GM18502 (cell line): ENCODE data around the gene AUH.

Source experiments
- ATAC-seq: cut with Tn5 transposase; IDR thresholded peaks from one replicate; pipeline ENCODE4 v1.9.1; 2021; ENCODE audit warnings: mild to moderate bottlenecking; ENCODE audit not compliant: unreplicated experiment, poor library complexity

The AUH gene

DNA sequence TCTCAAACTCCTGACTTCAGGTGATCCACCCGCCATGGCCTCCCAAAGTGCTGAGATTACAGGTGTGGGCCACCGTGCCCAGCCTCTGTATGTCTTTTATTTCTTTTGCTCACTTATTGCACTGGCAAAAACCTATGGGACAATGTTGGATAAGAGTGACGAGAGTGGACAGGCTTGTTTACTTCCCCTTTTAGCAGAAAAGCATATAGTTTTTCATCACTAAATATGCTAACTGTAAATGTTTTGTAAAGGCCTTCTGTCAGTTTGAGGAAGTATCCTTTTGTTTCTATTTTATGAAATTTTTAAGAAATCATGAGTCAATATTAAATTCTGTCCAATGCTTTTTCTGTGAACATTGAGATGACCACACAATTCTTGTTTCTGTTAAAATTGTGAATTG, 103.3 kb downstream of the AUH start:
- ATAC-seq: no peak

DNA sequence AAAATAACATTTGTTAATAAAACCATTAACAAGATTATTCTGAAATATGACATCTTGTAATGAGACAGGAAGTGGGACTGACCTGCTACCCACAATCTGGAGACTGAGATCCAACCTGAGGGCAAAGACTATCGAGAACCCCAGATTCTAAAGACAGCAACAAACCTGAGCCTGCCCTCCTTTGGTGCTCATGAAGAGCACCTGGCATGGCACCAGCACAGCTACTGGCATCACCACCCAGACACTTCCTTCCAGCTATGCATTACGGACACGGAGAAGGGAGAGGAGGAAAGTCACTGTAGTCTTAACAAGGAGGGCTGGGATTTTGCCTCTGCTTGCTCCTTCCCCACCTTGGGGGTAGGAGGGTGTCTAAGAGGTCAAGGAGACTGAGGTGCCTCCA, 105.5 kb downstream of the AUH start:
- ATAC-seq: no peak

DNA sequence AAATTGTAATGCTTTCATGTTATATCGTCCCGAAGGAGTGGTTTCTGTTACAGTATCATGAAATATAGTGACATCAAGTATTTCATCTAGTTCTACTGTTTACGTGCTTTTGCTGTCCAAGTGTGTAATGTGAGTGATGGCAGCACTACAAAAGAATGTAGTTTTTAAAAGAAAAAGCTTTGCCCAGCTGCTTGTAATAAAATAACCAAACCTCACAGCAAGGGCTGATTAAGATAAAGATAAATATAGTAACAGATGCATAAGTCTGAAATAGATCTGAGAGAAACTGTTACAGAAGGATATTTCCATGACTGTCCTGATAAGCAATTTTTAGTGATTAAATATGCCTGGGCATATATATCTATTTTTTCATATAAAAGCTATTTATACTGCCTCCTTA, 106.4 kb downstream of the AUH start:
- ATAC-seq: no peak

DNA sequence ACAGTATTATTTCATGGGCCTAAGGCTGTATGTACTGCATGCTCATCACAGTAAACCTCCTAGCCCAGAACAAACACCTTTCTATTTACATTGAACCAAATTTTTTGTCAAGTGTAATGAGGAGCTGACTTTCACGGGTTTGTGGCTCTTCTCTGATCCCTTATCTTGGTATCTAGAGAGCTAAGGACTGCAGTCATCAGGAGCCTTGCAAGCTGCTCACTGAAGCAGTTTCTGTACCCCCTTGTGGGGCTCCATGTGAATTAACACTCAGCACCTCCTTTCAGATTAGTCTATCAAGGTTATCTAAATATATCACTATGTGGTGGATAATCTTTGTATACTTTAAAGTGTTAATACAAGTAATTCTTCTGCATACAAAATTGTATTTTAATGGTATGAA, 108.2 kb downstream of the AUH start:
- no peak for ATAC-seq

DNA sequence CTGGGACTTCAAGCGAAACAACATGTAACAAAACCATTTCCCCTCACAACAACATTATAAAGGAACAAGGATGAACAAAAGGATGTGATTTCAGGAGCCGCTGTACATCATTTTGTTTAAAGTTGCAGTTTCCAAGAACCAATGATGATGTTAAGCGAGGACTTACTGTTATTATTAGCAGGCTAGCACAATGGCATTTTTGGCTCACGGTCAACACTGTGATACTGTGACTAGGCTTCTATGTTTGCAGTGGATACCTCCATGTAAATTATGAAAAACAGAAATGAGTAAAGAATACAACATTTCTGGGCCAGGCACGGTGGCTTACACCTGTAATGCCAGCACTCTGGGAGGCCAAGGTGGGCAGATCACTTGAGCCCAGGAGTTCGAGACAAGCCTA, 113.0 kb downstream of the AUH start:
- no peak for ATAC-seq

DNA sequence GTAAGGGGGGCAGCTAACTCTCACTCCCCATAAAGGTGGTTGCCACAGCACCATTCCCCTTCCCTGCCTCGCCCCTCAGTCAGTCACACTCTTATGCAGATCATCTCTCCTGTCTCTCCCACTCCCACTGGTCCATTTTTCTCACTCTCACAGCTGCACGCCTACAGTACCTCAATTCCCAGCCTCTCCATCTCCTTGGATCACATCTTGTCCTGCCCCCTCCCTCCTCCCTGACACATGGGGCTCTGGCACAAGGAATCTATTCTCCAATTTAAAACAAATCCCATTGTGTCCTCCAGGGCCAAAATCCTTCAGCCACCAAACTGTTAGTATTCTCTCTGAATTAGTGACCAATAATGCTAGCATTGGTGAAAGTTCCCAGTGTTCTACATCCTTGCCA, 114.4 kb downstream of the AUH start:
- ATAC-seq: no peak

DNA sequence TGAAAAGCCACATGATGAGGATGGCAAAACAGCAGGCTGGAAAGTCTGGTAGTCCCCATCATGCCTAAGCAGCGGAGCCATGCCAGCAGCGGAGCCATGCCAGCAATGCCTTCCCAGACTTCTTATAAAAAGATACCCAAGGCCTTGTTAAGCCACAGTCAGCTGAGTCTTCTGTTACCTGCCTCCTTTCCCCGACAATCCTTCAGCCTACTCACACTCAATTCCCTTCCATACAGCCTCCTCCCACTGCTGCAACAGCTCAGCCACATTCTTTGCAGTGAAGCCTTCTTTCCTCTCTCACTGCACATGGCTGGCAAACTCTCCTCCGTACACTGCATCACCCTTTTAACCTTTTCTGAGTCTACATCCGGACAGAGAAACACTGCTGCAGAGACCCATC, 114.9 kb downstream of the AUH start:
- no peak for ATAC-seq

DNA sequence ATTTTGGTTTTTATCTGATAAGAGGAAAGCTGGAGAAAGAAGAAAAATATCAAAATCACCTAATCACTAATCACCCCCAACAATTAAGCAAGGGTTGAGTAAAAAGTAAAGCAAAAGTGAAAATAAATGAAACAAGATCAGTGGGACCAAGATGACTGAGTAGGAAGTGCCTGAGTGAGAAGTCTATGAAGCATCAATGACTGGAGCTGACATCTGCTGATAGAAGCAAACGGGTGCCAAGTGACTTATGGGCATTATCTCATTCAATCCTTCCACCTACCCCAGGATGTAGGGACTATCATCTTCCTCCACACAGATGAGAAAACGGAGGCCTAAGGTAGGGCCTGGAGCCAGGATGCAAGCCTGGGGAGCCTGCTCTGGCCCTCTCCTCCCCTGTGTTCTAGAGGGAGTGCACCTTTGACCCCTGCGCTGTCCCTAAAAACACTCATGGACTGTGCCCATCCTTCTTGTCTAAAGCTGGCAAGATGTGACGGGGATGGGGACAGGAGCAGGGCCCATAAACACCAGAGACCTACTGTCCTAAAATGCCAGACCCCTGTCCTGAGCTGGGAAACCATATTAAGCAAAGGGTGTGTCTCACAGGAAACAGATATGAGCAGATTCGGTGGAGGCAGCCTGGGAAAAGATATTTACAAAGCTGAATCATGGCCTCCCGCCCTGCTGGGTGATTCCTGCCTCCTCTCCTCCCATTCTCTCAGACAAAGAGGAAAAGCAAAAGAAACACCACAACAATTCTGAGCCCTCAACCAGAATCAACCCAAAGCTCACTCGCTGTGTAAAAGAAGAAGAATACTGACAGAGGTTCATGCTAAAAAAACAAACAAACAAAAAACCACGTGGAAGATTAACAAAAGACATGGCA, 116.0 kb downstream of the AUH start:
- no peak for ATAC-seq

DNA sequence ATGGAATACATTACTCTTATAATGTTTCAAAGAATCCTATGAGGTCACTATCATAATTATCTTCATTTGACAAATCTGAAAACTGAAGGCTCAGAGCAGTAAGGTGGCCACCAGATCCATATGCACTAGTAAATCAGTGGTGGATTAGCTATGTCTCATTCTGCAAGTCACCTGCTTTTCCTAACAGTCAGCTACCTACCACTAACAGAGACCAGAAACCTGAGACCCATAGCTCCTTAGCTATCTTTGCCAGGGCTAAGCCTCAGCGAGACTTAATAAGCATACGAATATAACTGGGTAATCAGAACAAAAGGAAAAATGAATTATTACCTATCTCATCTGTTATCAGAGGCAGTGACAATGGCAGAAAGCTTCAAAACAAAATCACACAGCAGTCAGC, 118.7 kb downstream of the AUH start:
- ATAC-seq: no peak

DNA sequence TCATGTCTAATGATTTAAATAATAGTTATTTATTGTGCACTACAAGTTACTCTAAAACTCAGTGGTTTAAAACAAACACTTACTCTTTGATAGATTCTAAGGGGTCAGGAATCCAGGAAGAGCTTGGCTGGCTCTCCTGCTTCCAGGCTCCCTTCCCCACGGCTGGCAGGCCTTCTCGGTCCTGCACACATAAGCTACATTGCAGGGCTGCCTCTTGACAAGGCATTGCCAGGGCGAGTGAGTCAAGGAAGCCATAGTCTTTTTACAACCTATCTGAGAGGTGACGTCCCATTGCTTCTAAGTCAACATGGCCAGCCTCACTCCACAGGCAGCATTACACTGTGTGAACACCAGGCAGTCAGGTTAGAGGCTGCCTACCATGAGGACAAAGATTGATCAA, 119.8 kb downstream of the AUH start:
- no peak for ATAC-seq

DNA sequence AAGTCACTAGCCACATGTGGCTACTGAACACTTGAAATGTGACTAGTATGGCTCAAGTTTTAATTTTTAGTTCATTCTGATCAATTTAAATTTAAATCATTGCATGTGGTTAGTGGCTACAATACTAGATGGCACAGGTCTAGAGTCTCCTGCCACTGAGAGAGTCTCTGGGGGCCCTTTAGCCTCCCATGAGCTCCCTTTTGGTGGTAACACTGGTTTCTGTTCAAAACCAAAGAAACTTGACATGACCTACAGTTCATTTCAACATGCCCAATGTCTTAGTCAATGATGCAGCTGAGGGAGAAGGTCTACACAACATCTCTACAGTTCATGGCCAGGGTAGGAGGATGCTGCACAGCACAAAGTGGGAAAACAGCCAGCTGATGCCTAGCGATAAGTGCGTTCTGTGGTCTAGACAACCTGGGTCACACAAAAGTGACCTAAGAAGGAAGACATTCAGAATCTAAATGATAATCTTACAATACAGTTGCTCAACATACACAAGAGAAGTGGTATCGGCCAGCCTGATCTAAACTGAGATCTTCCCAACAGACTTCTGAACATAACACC, 121.0 kb downstream of the AUH start:
- no peak for ATAC-seq

DNA sequence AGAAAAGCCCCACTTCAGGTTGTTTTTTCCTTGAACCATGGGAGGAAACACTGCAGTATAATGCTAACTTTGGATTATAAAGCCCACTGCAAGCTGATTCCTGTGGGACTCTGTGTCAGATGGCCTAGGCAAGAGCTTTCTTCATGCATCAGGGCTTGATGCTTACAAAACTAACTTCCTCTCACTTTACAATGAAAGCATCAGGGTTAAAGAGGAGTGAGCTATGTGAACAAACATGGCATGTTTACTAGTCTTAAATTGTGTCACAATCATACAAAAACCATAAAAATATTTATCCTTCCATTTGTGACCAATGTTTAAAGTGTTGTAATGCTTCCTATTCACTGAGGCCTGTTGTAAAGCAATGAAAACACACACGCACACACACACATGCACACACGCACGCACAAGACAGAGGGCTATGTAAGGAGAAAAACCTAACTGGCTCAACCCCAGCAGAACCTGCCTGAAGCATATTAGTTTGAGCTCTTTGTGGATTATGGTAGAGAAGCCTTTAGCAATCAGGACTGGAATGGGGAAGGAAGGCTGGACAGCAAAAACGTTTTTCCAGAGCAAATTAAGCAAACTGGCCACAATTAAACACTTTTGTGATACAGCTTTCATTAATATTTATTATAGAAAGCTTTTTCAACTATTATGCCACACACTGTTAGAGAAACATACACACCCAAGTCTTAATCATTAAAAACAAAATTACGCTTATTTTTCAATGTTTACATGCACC, 122.2 kb downstream of the AUH start:
- no peak for ATAC-seq

DNA sequence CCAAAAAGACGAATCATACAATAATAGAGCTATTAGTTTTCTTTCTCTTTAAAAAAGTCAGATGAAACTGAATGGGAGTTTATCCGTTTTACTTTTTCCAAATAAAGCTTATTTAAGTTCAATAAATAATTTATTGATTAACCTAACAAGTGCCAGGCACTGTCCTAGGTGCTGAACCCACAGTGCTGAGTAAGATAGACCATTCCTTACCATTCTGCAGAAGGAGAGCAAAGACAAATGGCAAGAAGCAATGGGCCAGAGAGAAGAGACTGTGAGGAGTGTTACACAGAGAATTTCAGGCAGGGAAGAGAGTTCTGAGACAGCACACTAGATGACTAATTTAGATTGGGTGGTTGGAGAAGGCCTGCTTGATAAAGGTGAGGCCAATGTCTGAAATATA, 127.2 kb downstream of the AUH start:
- no peak for ATAC-seq

DNA sequence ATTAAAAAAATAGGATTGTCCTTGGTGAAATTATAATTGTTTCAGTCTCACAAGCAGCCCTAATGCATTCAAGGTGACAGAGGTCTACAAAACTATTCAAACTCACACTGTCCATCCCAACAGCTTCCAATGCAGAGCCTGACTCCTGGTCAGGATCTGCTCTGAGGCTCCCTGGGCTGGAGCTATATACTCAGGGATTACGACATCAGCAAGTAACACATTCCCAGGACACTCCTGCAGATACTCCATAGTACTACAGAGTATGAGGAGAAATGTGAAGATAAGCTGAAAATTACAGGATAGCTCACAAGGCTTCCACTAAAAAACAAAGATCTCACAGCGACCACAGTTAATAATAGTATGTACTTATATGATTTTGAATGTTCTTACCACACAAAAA, 130.1 kb downstream of the AUH start:
- no peak for ATAC-seq

DNA sequence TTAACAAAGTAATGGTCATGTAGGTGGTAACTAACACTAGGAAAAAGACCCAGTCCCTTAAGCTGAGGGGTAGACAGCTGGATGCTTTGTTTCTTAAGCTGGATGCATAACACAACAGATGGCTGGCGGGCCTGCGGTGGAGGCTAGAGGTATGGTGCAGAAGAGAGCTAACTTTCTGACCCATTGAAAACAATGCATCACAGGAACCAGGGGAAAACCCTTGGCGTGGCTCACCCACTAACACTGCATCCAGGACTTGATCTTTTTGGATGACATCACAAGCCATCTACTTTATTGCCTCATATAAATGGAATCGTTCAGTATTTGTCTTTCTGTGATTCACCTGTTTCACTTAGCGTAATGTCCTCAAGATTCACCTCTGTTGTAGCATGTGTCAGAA, 138.7 kb downstream of the AUH start:
- no peak for ATAC-seq

DNA sequence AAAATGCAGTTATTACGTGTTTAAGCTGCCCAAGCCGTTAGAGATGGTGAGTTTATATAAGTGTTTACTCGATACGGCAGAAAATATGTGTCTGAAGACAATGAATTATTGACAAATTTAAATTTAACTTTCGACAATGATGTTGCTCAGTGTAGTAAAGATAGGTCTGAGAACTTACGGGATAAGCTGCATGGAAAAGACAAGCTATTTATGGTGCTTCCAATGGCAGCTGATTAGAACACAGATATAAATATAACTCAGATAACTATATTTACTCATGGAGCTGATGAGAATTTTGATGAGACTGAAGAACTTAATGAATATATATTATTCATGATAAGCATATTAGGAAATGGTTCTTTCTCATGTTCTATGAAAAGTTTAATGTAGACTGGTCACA, 139.3 kb downstream of the AUH start:
- no peak for ATAC-seq

DNA sequence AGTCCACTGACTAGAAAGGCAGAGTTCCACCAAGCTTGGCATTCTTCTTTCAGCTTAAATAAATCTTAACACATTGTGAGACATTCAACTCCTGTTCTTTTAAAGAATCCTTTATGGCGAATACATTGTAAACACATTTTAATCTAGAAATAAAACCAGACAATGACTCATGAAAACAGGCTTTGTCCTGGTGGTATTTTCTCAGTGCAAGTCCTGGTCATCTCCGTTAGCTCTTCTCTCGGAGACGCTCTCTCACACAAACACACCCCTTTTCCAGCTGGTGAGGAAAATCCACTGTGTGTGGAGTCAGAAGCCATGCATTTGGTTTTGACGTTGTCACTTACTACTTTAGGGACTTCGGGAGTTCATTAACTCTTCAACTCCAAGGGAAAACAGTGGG, 140.4 kb downstream of the AUH start:
- ATAC-seq: no peak

DNA sequence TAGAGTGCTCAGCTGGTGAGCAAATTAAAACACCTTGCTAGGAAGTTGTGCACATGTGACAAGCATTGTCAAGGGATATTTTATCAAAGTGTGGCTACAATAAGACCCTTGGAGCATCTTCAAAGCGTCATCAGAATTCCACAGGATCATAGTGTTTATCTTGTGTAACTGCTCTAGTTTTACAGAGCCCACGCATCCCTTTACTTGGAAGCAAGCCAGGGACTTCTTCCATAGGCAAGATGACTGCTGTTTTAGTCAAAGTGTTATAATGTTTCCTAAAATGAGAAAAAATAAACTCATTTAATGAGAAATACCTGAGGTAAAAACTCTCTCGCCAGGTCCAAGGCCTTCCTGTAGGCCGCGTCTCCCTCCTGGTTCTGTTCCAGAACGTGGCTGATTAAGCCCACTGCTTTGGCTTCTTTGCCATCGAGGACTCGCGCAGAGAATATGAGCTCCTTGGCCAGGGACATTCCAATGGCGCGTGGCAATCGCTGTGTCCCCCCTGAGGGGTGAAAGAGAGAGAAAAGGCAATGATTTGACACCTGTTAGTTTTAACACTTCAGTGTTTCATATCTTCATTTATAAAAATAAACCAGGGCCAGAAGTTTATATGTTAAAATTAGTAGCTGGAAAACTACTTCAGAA, 141.1 kb downstream of the AUH start:
- ATAC-seq: no peak

DNA sequence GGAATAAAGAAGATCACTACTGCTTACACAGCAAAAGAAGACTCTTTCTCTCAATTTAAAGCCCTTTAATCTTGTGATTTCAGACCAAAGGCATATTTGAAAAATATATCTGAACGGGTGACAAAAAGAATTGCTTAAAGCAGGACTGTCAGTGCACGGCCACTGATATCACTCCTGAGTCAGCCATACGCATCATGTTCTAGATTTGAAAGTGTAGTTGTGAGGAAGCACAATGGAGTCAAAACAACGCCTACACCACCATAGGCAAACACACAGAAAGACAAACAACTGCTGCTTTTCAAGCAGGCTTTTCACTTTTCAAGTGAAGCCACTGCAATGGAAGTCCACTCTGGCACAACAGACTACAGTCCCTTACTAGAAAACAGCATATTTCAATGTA, 141.7 kb downstream of the AUH start:
- no peak for ATAC-seq

DNA sequence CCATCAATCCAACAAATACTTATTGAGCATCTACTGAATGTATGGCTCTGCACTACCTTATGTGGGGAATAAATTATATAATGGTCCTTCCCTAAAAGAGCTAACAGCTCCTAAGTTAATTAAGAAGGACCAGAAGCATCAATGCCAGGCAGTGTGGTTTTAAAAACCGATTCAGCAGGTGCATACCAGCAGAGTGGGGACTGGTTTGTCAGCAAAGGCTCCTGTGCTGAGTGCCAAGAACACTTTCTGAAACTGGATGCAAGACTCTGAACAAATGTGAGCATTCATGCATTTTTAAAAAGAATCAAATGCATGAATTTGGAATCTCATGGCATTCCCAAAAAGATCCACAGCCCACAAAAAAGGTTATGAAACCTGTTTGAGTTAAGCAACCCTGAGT, 142.2 kb downstream of the AUH start:
- no peak for ATAC-seq

DNA sequence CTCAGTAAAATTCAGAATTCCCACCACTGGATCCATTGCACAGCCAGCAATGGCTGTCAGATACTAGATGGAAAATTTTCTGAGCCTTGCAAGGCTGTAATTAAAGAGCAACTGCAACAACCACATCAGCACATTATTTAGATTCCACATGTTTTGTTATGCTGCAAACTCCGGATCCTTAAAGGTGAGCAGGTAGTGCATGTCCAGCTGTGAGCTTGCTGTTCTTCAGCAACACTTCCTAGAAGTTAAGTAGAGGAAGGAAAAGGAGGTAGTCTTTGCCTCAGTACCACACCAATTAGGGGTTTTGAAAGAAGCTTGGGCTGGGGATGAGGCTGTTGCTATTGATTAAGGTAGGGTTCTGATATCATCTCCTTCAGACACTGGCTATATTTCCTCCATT, 144.3 kb downstream of the AUH start:
- ATAC-seq: no peak
